GM10266 (cell line): ENCODE data around the gene PAX5.

Source experiments
- DNase-seq: peaks from one replicate; pipeline ENCODE4 v3.0.0; 2012; ENCODE audit errors: extremely low spot score
- CTCF ChIP-seq: IDR thresholded peaks from 2 replicates; pipeline ENCODE4 v1.5.1; 2012; ENCODE audit warnings: mild to moderate bottlenecking, low read depth; ENCODE audit not compliant: control insufficient read depth, insufficient read depth; ENCODE audit errors: missing control alignments

The PAX5 gene

GRCh38 chr9:36991516-36992134 is 42.4 kb downstream of the PAX5 start:
- peak; percentile 66 for DNase-seq

GRCh38 chr9:36988848-36989247 is 45.2 kb downstream of the PAX5 start:
- DNase-seq = no peak
- TF ChIP-seq CTCF = no peak

More at GRCh38 chr9:36991516-36992134, 42.4 kb downstream of the PAX5 start:
- peak; percentile 63 for TF ChIP-seq CTCF

GRCh38 chr9:36987891-36988290 is 46.2 kb downstream of the PAX5 start:
- peak; percentile 61 for DNase-seq
- TF ChIP-seq CTCF = no peak

GRCh38 chr9:36987409-36987808 is 46.7 kb downstream of the PAX5 start:
- no peak for DNase-seq
- no peak for TF ChIP-seq CTCF

GRCh38 chr9:36986468-36987408 is 47.3 kb downstream of the PAX5 start:
- DNase-seq = no peak
- TF ChIP-seq CTCF = no peak

- DNase-seq = no peak
- TF ChIP-seq CTCF = no peak
Observed at GRCh38 chr9:36985769-36986467, 48.1 kb downstream of the PAX5 start.
